Activated CD8-positive, alpha-beta memory T cell treated with anti-CD3 and anti-CD28 coated beads, Interleukin-2, amount 10 ng/mL, durations not matched to agents 7 days and 5 days (primary cell): ENCODE data around the gene ZNF217. TPM values are rescaled to one million over a fixed set of nuclear protein-coding genes. Genes with fewer than 3 reads are reported as not detected.
"Not testable (repeated sequence)": the region's sequence is repeated elsewhere in the genome, so short reads cannot be mapped to it uniquely, and the experiment has no call there.

ENCODE experiments used
- ATAC-seq: fragments of 150-1000 bp; cut with Tn5 transposase; one replicate; pipeline ENCODE4 v1.10.0; 2021; ENCODE audit warnings: moderate library complexity
- CTCF ChIA-PET: fragments of 350-600 bp; sonication (Branson Sonifier 250); formaldehyde crosslinking; loops from one replicate; lab custom pipeline; 2021; ENCODE audit warnings: antibody characterized with exemption; lab: Charles Lee
- DNase-seq: peaks from one replicate; pipeline ENCODE4 v3.0.0-alpha.2; 2020
- H3K27ac Mint-ChIP-seq: one replicate; pipeline ENCODE4 v1.8.0; 2021; ENCODE audit warnings: mild to moderate bottlenecking, mixed read lengths
- H3K27me3 Mint-ChIP-seq: one replicate; pipeline ENCODE4 v1.8.0; 2021; ENCODE audit warnings: mixed read lengths
- H3K36me3 Mint-ChIP-seq: one replicate; pipeline ENCODE4 v1.8.0; 2021; ENCODE audit warnings: mild to moderate bottlenecking, mixed read lengths
- H3K4me1 Mint-ChIP-seq: one replicate; pipeline ENCODE4 v1.8.0; 2021; ENCODE audit warnings: mixed read lengths
- H3K4me3 Mint-ChIP-seq: one replicate; pipeline ENCODE4 v1.8.0; 2021; ENCODE audit warnings: mild to moderate bottlenecking, moderate library complexity, mixed read lengths
- H3K9me3 Mint-ChIP-seq: one replicate; pipeline ENCODE4 v1.8.0; 2022; ENCODE audit warnings: low read depth, mixed read lengths
- total RNA-seq, 2 experiments: library from RNA; stranded (reverse); gene quantifications; one replicate each; pipeline ENCODE4 v1.2.3, GENCODE V29; 2021

ZNF217 gene
- total RNA-seq, 2 experiments from 2014 or later = 80.2 to 81.9 TPM

- CTCF ChIA-PET = interaction anchor here (0.6 to 6.0 kb wide), 3 partner anchors 9 to 364 kb away, joined by 3 to 43 read pairs (median 3); no protein-coding TSS in a partner anchor
- DNase-seq (no peak), ATAC-seq (no peak)
- no peaks in the 10 kb centered on the region for H3K27me3 Mint-ChIP-seq
- peak overlapping the region; percentile 36 for H3K27ac Mint-ChIP-seq
- H3K4me3 Mint-ChIP-seq = peak overlapping the region; percentile 39
- peaks cover 92% of the 10 kb centered on the region for H3K36me3 Mint-ChIP-seq
- no peaks in the 10 kb centered on the region for H3K9me3 Mint-ChIP-seq
- H3K4me1 Mint-ChIP-seq = peaks cover 85% of the 10 kb centered on the region
These were observed 18.8 kb downstream of the ZNF217 start for GRCh38 chr20:53574819-53575218.

GRCh38 chr20:53574259-53574789 is 19.3 kb downstream of the ZNF217 start:
- Mint-ChIP-seq H3K9me3 (no peaks in the 10 kb centered on the region), H3K36me3 (peaks cover 90% of the 10 kb centered on the region)
- CTCF ChIA-PET = interaction anchor here (0.6 to 6.0 kb wide), 2 partner anchors 9 to 364 kb away, joined by 3 to 43 read pairs; no protein-coding TSS in a partner anchor

GRCh38 chr20:53571555-53572286 is 21.9 kb downstream of the ZNF217 start:
- no peak for DNase-seq
- peaks cover 82% of the 10 kb centered on the region for H3K36me3 Mint-ChIP-seq
- no peaks in the 10 kb centered on the region for H3K27me3 Mint-ChIP-seq
- peaks cover 70% of the 10 kb centered on the region for H3K4me1 Mint-ChIP-seq
- no peak overlapping the region for H3K27ac Mint-ChIP-seq
- CTCF ChIA-PET = interaction anchor here (1.1 to 1.2 kb wide), 2 partner anchors 301 to 368 kb away, joined by 3 read pairs; no protein-coding TSS in a partner anchor
- no peak for ATAC-seq
- no peaks in the 10 kb centered on the region for H3K9me3 Mint-ChIP-seq
- no peak overlapping the region for H3K4me3 Mint-ChIP-seq

More at GRCh38 chr20:53574259-53574789, 19.3 kb downstream of the ZNF217 start:
- H3K4me3 Mint-ChIP-seq = no peak overlapping the region
- ATAC-seq = no peak
- H3K27ac Mint-ChIP-seq = no peak overlapping the region
- H3K27me3 Mint-ChIP-seq = no peaks in the 10 kb centered on the region
- DNase-seq = no peak
- H3K4me1 Mint-ChIP-seq = peaks cover 87% of the 10 kb centered on the region

DNA sequence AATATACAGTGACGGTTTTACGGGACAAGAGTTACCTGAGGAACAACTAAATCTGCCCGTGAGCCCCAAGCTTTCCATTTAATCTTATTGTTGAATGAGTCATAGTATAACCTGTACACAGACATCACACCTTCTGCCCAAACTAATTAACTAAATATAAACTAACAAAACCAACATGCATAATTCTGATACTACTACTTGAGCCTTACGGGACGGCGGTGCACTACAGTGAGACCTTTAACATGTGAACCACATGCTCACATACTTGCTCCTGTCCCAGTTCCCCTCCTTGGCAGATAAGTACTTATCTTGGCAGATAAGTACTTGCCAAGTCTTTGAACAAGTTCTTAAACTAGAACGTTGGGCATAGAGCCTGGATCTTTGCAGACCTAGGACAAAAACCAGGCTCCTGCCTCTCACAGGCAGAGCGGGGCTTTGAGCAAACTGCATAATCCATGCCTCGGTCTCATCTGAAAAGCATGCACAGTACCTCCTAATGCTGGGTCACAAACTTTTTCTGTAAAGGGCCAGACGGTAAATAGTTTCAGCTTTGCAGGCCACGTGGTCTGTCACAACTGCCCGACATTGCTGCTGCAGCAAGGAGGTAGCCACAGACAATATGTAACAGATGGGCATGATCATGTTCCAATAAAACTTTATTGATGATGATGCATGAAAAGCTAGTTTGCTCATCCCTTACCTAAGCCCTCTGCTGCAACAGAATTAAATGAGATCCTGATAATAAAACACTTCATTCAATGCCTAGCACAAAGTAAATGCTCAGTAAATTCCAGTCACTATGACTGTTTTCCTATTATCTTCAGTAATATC is 23.0 kb downstream of the ZNF217 start:
- H3K36me3 Mint-ChIP-seq = peaks cover 77% of the 10 kb centered on the region
- H3K9me3 Mint-ChIP-seq = no peaks in the 10 kb centered on the region
- no peak for ATAC-seq
- H3K4me1 Mint-ChIP-seq = peaks cover 60% of the 10 kb centered on the region
- H3K27ac Mint-ChIP-seq = no peak overlapping the region
- H3K27me3 Mint-ChIP-seq = no peaks in the 10 kb centered on the region
- no peak overlapping the region for H3K4me3 Mint-ChIP-seq
- CTCF ChIA-PET = interaction anchor here (0.5 to 2.3 kb wide), 4 partner anchors 8 to 369 kb away, joined by 3 to 9 read pairs (median 6); no protein-coding TSS in a partner anchor
- peak; percentile 35 for DNase-seq

- Mint-ChIP-seq H3K27ac (peak overlapping the region; percentile 17), H3K4me1 (peaks cover 51% of the 10 kb centered on the region)
- CTCF ChIA-PET = interaction anchor here (1.7 to 2.3 kb wide), 3 partner anchors 9 to 370 kb away, joined by 6 to 9 read pairs (median 9); no protein-coding TSS in a partner anchor
These were observed 23.9 kb downstream of the ZNF217 start for GRCh38 chr20:53569606-53570307.

GRCh38 chr20:53569005-53569404 is 24.6 kb downstream of the ZNF217 start:
- Mint-ChIP-seq H3K9me3 (no peaks in the 10 kb centered on the region), H3K4me1 (peaks cover 45% of the 10 kb centered on the region), H3K36me3 (peaks cover 70% of the 10 kb centered on the region), H3K27ac (no peak overlapping the region), H3K27me3 (no peaks in the 10 kb centered on the region), H3K4me3 (no peak overlapping the region)
- DNase-seq (no peak), ATAC-seq (no peak)
- CTCF ChIA-PET = interaction anchor here (2.1 to 2.3 kb wide), 2 partner anchors 9 to 347 kb away, joined by 6 to 9 read pairs; no protein-coding TSS in a partner anchor

More at GRCh38 chr20:53569606-53570307, 23.9 kb downstream of the ZNF217 start:
- peak; percentile 37 for DNase-seq
- Mint-ChIP-seq H3K9me3 (no peaks in the 10 kb centered on the region), H3K36me3 (peaks cover 76% of the 10 kb centered on the region), H3K4me3 (no peak overlapping the region), H3K27me3 (no peaks in the 10 kb centered on the region)
- ATAC-seq = no peak

GRCh38 chr20:53568351-53568750 is 25.3 kb downstream of the ZNF217 start:
- no peak overlapping the region for H3K4me3 Mint-ChIP-seq
- peaks cover 41% of the 10 kb centered on the region for H3K4me1 Mint-ChIP-seq
- H3K27ac Mint-ChIP-seq = no peak overlapping the region
- H3K9me3 Mint-ChIP-seq = no peaks in the 10 kb centered on the region
- no peak for DNase-seq
- no peak for ATAC-seq
- peaks cover 66% of the 10 kb centered on the region for H3K36me3 Mint-ChIP-seq
- CTCF ChIA-PET = interaction anchor here (2.1 to 2.3 kb wide), 2 partner anchors 10 to 347 kb away, joined by 6 to 9 read pairs; no protein-coding TSS in a partner anchor
- no peaks in the 10 kb centered on the region for H3K27me3 Mint-ChIP-seq

DNA sequence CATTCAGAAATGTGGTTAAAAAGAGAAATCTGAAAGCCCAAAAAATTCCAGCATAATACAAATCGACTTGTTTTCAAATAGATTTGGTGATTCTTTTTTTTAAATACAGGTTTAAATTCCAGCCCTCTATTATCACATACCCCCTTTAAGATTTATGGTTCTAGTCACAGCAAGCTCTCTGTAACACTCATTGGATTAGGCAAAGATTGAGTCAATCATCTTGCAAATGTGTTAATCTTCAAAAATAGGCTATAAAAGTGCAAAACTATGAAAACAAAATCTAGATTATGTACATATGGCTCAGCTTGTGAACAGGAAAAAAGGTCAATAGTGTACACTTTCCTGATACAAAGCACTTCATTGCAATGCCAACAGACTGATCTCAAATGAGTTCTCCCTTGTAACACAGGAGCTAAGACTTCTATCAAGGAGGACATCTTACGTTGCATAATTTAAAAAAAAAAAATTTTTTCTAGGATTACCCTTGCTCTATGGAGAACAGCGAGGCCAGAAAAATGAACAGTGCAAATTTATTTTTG is 26.2 kb downstream of the ZNF217 start:
- Mint-ChIP-seq H3K4me1 (peaks cover 32% of the 10 kb centered on the region), H3K27me3 (no peaks in the 10 kb centered on the region), H3K9me3 (no peaks in the 10 kb centered on the region), H3K36me3 (peaks cover 58% of the 10 kb centered on the region), H3K27ac (no peak overlapping the region), H3K4me3 (no peak overlapping the region)
- ATAC-seq (no peak), DNase-seq (no peak)
- CTCF ChIA-PET = interaction anchor here (1.3 kb wide), 1 partner anchor 373 kb away, joined by 5 read pairs; no protein-coding TSS in a partner anchor

DNA sequence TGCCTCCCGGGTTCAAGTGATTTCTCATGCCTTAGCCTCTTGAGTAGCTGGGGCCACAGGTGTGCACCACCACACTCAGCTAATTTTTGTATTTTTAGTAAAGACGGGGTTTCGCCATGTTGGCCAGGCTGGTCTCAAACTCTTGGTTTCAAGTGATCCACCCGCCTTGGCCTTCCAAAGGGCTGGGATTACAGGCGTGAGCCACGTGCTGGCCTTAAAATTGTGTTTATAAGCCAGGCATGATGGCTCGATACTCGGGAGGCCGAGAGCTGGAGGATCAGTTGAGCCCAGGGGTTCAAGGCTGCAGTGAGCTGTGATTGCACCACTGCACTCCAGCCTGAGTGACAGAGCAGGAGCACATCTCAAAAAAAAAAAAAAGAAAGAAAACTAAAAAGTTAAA is 27.0 kb downstream of the ZNF217 start:
- CTCF ChIA-PET = interaction anchor here (1.4 kb wide), 1 partner anchor 350 kb away, joined by 4 read pairs; no protein-coding TSS in a partner anchor
- ATAC-seq, H3K9me3 Mint-ChIP-seq, DNase-seq, H3K4me3 Mint-ChIP-seq, H3K27me3 Mint-ChIP-seq, H3K27ac Mint-ChIP-seq: not testable (repeated sequence)
- Mint-ChIP-seq H3K36me3 (peaks cover 49% of the 10 kb centered on the region), H3K4me1 (peaks cover 23% of the 10 kb centered on the region)

- no peak overlapping the region for H3K27ac Mint-ChIP-seq
These were observed 28.4 kb downstream of the ZNF217 start for GRCh38 chr20:53565254-53565653.

DNA sequence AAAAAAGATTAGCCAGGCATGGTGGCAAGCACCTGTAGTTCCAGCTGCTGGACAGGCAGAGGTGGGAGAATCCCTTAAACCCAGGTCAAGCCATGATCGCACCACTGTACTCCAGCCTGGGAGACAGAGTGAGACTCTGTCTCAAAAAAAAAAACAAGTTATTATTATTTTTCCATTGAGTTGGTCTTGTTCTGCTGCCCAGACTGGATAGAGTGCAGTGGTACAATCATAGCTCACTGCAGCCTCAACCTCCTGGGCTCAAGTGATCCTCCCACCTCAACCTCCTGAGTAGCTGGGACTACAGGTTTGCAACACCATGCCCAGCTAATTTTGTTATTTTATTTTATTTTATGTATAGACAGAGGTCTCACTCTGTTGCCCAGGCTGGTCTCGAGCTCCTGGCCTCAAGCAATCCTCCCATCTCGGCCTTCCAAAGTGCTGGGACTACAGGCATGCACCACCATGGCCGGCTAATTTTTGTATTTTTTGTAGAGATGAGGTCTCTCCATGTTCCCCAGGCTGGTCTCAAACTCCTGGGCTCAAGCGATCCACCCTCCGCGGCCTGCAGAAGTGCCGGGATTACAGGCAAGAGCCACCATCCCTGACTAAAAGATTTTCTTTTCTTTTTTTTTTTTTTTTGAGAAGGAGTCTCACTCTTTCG is 31.4 kb downstream of the ZNF217 start:
- Mint-ChIP-seq H3K27ac (peak overlapping the region; percentile 15), H3K36me3 (peaks cover 26% of the 10 kb centered on the region)
- H3K4me1 Mint-ChIP-seq, H3K9me3 Mint-ChIP-seq, H3K27me3 Mint-ChIP-seq, DNase-seq, H3K4me3 Mint-ChIP-seq, ATAC-seq: not testable (repeated sequence)
- CTCF ChIA-PET = interaction anchor here (0.6 to 0.7 kb wide), 3 partner anchors 84 to 686 kb away, joined by 3 read pairs; no protein-coding TSS in a partner anchor

More at GRCh38 chr20:53565254-53565653, 28.4 kb downstream of the ZNF217 start:
- Mint-ChIP-seq H3K36me3 (peaks cover 37% of the 10 kb centered on the region), H3K27me3 (no peaks in the 10 kb centered on the region), H3K4me3 (no peak overlapping the region), H3K4me1 (peaks cover 12% of the 10 kb centered on the region), H3K9me3 (no peaks in the 10 kb centered on the region)
- CTCF ChIA-PET = interaction anchor here (0.5 to 1.0 kb wide), 2 partner anchors 9 to 307 kb away, joined by 3 read pairs; no protein-coding TSS in a partner anchor
- no peak for DNase-seq
- no peak for ATAC-seq
